Sigmoid colon (tissue), 7 donors: ENCODE data around the gene LDLRAD3. TPM values are rescaled to one million over a fixed set of nuclear protein-coding genes. Genes with fewer than 3 reads are reported as not detected.

ENCODE experiments used
- DNase-seq: peaks from one replicate; pipeline ENCODE4 v3.0.0-alpha.2; 2019
- H3K27ac ChIP-seq, 4 donors: fragments of 200-600 bp; sonication (generic); one replicate each; pipeline ENCODE4 v1.5.1; 2016 to 2019; ENCODE audit warnings: mild to moderate bottlenecking in 1 of 4
- H3K27me3 ChIP-seq, 3 donors: fragments of 200-600 bp; sonication (generic); one replicate each; pipeline ENCODE4 v1.5.1; 2019; ENCODE audit warnings: mild to moderate bottlenecking in 1 of 3
- H3K36me3 ChIP-seq, 4 donors: fragments of 200-600 bp; sonication (generic); one replicate each; pipeline ENCODE4 v1.5.1; 2016 to 2019
- H3K4me1 ChIP-seq, 4 donors: fragments of 200-600 bp; sonication (generic); one replicate each; pipeline ENCODE4 v1.5.1; 2017 to 2019
- H3K4me3 ChIP-seq, 4 donors: fragments of 200-600 bp; sonication (generic); one replicate each; pipeline ENCODE4 v1.5.1; 2017 to 2019; ENCODE audit warnings: mild to moderate bottlenecking in 2 of 4, moderate library complexity in 1 of 4
- H3K9me3 ChIP-seq, 4 donors: fragments of 200-600 bp in 3 of 4; sonication (generic) in 3 of 4; one replicate each; pipeline versions ENCODE4 v1.5.1 to v1.6.1; 2013 to 2019
- EP300 ChIP-seq, 4 donors: sonication (generic); formaldehyde crosslinking; IDR thresholded peaks; one replicate each; pipeline ENCODE4 v1.6.1; 2017; ENCODE audit warnings: antibody characterized with exemption in 4 of 4
- POLR2A ChIP-seq, 2 donors: fragments of 450-650 bp; IDR thresholded peaks; one replicate each; pipeline ENCODE4 v1.6.1; 2016; ENCODE audit warnings: antibody characterized with exemption in 2 of 2, mild to moderate bottlenecking in 2 of 2, moderate library complexity in 2 of 2
- POLR2AphosphoS5 ChIP-seq, 4 donors: sonication (generic); formaldehyde crosslinking; IDR thresholded peaks; one replicate each; pipeline ENCODE4 v1.6.1; 2017; ENCODE audit warnings: antibody characterized with exemption in 4 of 4
- WGBS, 2 donors: extraction: QIAGEN DNeasy Blood & Tissue Kit; methylation state at CpG; one replicate each; pipeline ENCODE4 v1.1.7; 2013; 5-methylcytosine and 5-hydroxymethylcytosine counted together
- intact Hi-C: fragments of 100-400 bp; cut with DNase I; formaldehyde crosslinking; loops from one replicate; pipeline ENCODE4 v1.15.1; 2023
- polyA plus RNA-seq, 3 donors: library from polyadenylated mRNA; stranded (reverse); fragments of 200-250 nt; gene quantifications; one replicate each; pipeline ENCODE4 v1.2.3, GENCODE V29; 2013
- total RNA-seq, 4 donors: library from RNA; depleted of rRNA; stranded (reverse); fragments of >200 nt; gene quantifications; one replicate each; pipeline ENCODE4 v1.1.0, GENCODE V29; 2016
- TF ChIP-seq, protein P1 (sequence below), 4 experiments: fragments of 450-650 bp in 3 of 4; fragments of 200-600 bp in 1 of 4; IDR thresholded peaks; one replicate each; pipeline ENCODE4 v1.5.1; 2016 to 2019; ENCODE audit warnings: antibody characterized with exemption in 4 of 4, mild to moderate bottlenecking in 3 of 4, moderate library complexity in 2 of 4
- donor health status: healthy with polysubstance abuse.
- donor health status: Bipolar disorder and iron deficiency.
- donor health status: healthy.

Gene LDLRAD3
- total and polyA plus RNA-seq, 7 donors: 0.23 to 23.4 (median 10.2) TPM

GRCh38 chr11:36161572-36161971 lies 217.7 kb downstream of the LDLRAD3 start:
- intact Hi-C loops: no loop called here
- Histone ChIP-seq H3K4me3 (no peak overlapping the region), H3K27me3 (no peaks in the 10 kb centered on the region), H3K36me3 (no peaks in the 10 kb centered on the region), H3K9me3 (no peaks in the 10 kb centered on the region), H3K4me1 (peaks cover 0 to 39% (median 33%) of the 10 kb centered on the region in 4 donors), H3K27ac (no peak overlapping the region)
- WGBS, 2 donors: 92 to 96% methylated on average over 5 of the region's 5 CpGs
- TF ChIP-seq POLR2A (IDR thresholded peaks at IDR 0.05): no peak
- no peak for TF ChIP-seq POLR2AphosphoS5 (IDR thresholded peaks at IDR 0.05)
- TF ChIP-seq, protein P1, sequence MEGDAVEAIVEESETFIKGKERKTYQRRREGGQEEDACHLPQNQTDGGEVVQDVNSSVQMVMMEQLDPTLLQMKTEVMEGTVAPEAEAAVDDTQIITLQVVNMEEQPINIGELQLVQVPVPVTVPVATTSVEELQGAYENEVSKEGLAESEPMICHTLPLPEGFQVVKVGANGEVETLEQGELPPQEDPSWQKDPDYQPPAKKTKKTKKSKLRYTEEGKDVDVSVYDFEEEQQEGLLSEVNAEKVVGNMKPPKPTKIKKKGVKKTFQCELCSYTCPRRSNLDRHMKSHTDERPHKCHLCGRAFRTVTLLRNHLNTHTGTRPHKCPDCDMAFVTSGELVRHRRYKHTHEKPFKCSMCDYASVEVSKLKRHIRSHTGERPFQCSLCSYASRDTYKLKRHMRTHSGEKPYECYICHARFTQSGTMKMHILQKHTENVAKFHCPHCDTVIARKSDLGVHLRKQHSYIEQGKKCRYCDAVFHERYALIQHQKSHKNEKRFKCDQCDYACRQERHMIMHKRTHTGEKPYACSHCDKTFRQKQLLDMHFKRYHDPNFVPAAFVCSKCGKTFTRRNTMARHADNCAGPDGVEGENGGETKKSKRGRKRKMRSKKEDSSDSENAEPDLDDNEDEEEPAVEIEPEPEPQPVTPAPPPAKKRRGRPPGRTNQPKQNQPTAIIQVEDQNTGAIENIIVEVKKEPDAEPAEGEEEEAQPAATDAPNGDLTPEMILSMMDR (IDR thresholded peaks at IDR 0.05): no peak
- no peak for TF ChIP-seq EP300 (IDR thresholded peaks at IDR 0.05)
- no peak for DNase-seq

DNA sequence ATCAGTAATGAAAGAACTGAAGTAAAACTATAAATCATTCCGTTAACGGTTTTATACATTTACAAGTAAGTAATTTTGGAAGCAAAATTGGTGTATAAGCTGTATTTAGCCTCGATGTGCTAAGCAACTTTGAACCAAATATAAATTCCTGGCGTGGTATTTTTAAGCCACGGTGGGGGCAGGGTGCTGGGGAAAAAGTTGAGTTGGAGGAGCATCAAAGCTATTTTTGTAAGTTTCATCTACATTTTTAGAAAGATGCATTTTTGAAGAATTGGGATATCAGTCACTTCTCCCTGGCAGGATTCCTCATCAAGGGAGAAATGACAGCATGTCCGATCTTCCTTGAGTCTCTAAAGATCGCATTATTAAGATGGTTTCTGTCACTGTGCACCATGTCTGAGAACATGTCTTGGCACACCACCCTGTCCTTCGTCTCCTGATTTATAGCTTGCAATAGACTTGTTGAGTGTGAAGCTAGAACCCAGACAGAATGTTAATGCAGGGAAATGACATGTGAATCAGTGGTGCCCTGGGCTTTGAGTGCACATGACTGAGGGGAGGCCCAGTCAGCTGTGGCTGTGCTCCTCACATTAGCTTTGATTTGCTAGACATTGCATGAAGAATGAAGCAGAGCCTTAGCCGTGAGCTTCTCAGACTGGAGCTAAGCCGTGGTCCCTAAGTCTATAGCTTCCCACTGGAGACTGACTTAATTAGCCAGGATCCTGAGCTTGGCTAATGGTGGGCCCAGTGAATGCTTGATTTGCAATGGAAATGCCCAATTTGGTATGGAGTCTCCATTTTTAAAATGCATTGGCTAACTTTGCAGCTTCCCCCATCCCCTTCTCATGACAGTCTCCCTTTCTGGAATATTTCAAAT lies 218.4 kb downstream of the LDLRAD3 start:
- no peak overlapping the region for H3K27ac ChIP-seq
- H3K9me3 ChIP-seq: no peaks in the 10 kb centered on the region
- H3K27me3 ChIP-seq: no peaks in the 10 kb centered on the region
- no peak for TF ChIP-seq POLR2A (IDR thresholded peaks at IDR 0.05)
- TF ChIP-seq, protein P1 (IDR thresholded peaks at IDR 0.05): no peak
- TF ChIP-seq EP300 (IDR thresholded peaks at IDR 0.05): no peak
- no peak for TF ChIP-seq POLR2AphosphoS5 (IDR thresholded peaks at IDR 0.05)
- intact Hi-C loops: no loop called here
- DNase-seq: no peak
- no peak overlapping the region for H3K4me3 ChIP-seq
- peaks cover 0 to 39% (median 32%) of the 10 kb centered on the region in 4 donors for H3K4me1 ChIP-seq
- WGBS, 2 donors: 87 to 89% methylated on average over 10 of the region's 10 CpGs
- no peaks in the 10 kb centered on the region for H3K36me3 ChIP-seq

- intact Hi-C loops: no loop called here
- WGBS, 2 donors: 78 to 91% methylated on average over 5 of the region's 5 CpGs
- TF ChIP-seq POLR2AphosphoS5 (IDR thresholded peaks at IDR 0.05): no peak
- TF ChIP-seq EP300 (IDR thresholded peaks at IDR 0.05): no peak
- TF ChIP-seq, protein P1 (IDR thresholded peaks at IDR 0.05): no peak
- TF ChIP-seq POLR2A (IDR thresholded peaks at IDR 0.05): no peak
- H3K9me3 ChIP-seq: no peaks in the 10 kb centered on the region
- peaks cover 0 to 39% (median 32%) of the 10 kb centered on the region in 4 donors for H3K4me1 ChIP-seq
- no peak overlapping the region for H3K27ac ChIP-seq
- no peak for DNase-seq
- no peak overlapping the region for H3K4me3 ChIP-seq
- no peaks in the 10 kb centered on the region for H3K27me3 ChIP-seq
- no peaks in the 10 kb centered on the region for H3K36me3 ChIP-seq
Observed at GRCh38 chr11:36162883-36163434, 219.1 kb downstream of the LDLRAD3 start.

DNA sequence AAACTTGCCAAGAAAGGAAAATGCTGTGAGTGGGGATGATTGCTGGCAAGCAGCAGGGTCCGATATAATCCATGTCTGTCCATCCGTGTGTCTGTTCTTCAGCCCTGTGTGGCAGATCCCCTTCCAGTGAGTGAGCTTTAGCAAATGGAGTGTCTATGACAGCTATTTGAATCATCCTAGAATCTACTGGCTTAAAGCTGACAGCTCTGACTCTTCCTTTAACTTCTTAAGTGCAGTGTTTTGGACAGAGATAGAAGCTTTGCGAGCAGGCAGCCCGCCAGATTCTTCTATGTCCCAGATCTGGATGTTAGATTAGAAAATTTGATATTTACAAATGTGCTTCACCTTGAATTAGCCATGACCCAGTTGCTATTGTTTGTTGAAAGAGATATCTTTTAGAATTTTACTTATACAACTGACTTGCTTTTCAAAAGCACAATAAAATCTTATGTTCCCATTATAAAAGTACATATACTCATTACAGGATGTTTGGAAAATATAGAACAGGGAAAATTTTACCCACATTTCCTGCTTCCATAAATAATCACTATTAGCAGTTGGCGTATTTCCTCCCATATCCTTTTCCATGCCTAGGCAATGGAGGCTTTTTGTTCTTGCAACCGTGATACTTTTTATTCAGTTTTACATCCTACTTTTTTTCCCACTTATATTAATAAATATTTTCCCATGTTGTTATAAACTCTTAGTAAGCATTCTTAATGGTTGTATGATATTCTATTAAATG lies 220.8 kb downstream of the LDLRAD3 start:
- intact Hi-C loops: no loop called here
- Histone ChIP-seq H3K36me3 (no peaks in the 10 kb centered on the region), H3K4me1 (peaks cover 0 to 39% (median 32%) of the 10 kb centered on the region in 4 donors), H3K27ac (no peak overlapping the region), H3K27me3 (no peaks in the 10 kb centered on the region), H3K9me3 (no peaks in the 10 kb centered on the region), H3K4me3 (no peak overlapping the region)
- DNase-seq: no peak
- WGBS, 2 donors: 83 to 92% methylated on average over 6 of the region's 6 CpGs
- TF ChIP-seq POLR2AphosphoS5 (IDR thresholded peaks at IDR 0.05) (no peak), EP300 (IDR thresholded peaks at IDR 0.05) (no peak), POLR2A (IDR thresholded peaks at IDR 0.05) (no peak)
- TF ChIP-seq, protein P1 (IDR thresholded peaks at IDR 0.05): no peak
